Activated CD8-positive, alpha-beta memory T cell treated with anti-CD3 and anti-CD28 coated beads, Interleukin-2, amount 10 ng/mL, durations not matched to agents 7 days and 5 days (primary cell): ENCODE data around the gene DRC1. TPM values are rescaled to one million over a fixed set of nuclear protein-coding genes. Genes with fewer than 3 reads are reported as not detected.
A peak's percentile ranks its signal among the peaks of the same experiment; 100 is the strongest.

Experiments
- ATAC-seq: fragments of 150-1000 bp; cut with Tn5 transposase; one replicate; pipeline ENCODE4 v1.10.0; 2021; ENCODE audit warnings: moderate library complexity
- CTCF ChIA-PET: fragments of 350-600 bp; sonication (Branson Sonifier 250); formaldehyde crosslinking; loops from one replicate; lab custom pipeline; 2021; ENCODE audit warnings: antibody characterized with exemption; lab: Charles Lee
- DNase-seq: peaks from one replicate; pipeline ENCODE4 v3.0.0-alpha.2; 2020
- H3K27ac Mint-ChIP-seq: one replicate; pipeline ENCODE4 v1.8.0; 2021; ENCODE audit warnings: mild to moderate bottlenecking, mixed read lengths
- H3K27me3 Mint-ChIP-seq: one replicate; pipeline ENCODE4 v1.8.0; 2021; ENCODE audit warnings: mixed read lengths
- H3K36me3 Mint-ChIP-seq: one replicate; pipeline ENCODE4 v1.8.0; 2021; ENCODE audit warnings: mild to moderate bottlenecking, mixed read lengths
- H3K4me1 Mint-ChIP-seq: one replicate; pipeline ENCODE4 v1.8.0; 2021; ENCODE audit warnings: mixed read lengths
- H3K4me3 Mint-ChIP-seq: one replicate; pipeline ENCODE4 v1.8.0; 2021; ENCODE audit warnings: mild to moderate bottlenecking, moderate library complexity, mixed read lengths
- H3K9me3 Mint-ChIP-seq: one replicate; pipeline ENCODE4 v1.8.0; 2022; ENCODE audit warnings: low read depth, mixed read lengths
- total RNA-seq, 2 experiments: library from RNA; stranded (reverse); gene quantifications; one replicate each; pipeline ENCODE4 v1.2.3, GENCODE V29; 2021

DRC1 gene
- total RNA-seq, 2 experiments from 2014 or later = not detected

GRCh38 chr2:26410764-26411243 lies 9.1 kb downstream of the DRC1 start:
- CTCF ChIA-PET = interaction anchor here (1.0 kb wide), 2 partner anchors 21 to 67 kb away, joined by 3 read pairs; no protein-coding TSS in a partner anchor
- H3K4me3 Mint-ChIP-seq = no peak overlapping the region
- no peaks in the 10 kb centered on the region for H3K9me3 Mint-ChIP-seq
- H3K27me3 Mint-ChIP-seq = peaks cover 20% of the 10 kb centered on the region
- ATAC-seq (no peak), DNase-seq (no peak)
- H3K36me3 Mint-ChIP-seq = no peaks in the 10 kb centered on the region
- no peak overlapping the region for H3K27ac Mint-ChIP-seq
- peaks cover 13% of the 10 kb centered on the region for H3K4me1 Mint-ChIP-seq

GRCh38 chr2:26411419-26411818 lies 9.7 kb downstream of the DRC1 start:
- Mint-ChIP-seq H3K27ac (peak overlapping the region; percentile 77), H3K9me3 (no peaks in the 10 kb centered on the region), H3K27me3 (peaks cover 20% of the 10 kb centered on the region), H3K4me1 (peaks cover 13% of the 10 kb centered on the region), H3K36me3 (no peaks in the 10 kb centered on the region), H3K4me3 (peak overlapping the region; percentile 63)
- CTCF ChIA-PET = interaction anchor here (1.0 kb wide), 1 partner anchor 67 kb away, joined by 3 read pairs; no protein-coding TSS in a partner anchor
- ATAC-seq (no peak), DNase-seq (no peak)

GRCh38 chr2:26412091-26412673 lies 10.5 kb downstream of the DRC1 start:
- DNase-seq (peak; percentile 52), ATAC-seq (peak; percentile 85)
- H3K27ac Mint-ChIP-seq = peak overlapping the region; percentile 77
- H3K4me3 Mint-ChIP-seq = peak overlapping the region; percentile 63
- CTCF ChIA-PET = no interaction called here
- H3K9me3 Mint-ChIP-seq = no peaks in the 10 kb centered on the region
- H3K36me3 Mint-ChIP-seq = no peaks in the 10 kb centered on the region
- H3K4me1 Mint-ChIP-seq = peaks cover 13% of the 10 kb centered on the region
- H3K27me3 Mint-ChIP-seq = peaks cover 17% of the 10 kb centered on the region

GRCh38 chr2:26414311-26414710 lies 12.6 kb downstream of the DRC1 start:
- H3K27ac Mint-ChIP-seq = no peak overlapping the region
- CTCF ChIA-PET = interaction anchor here (0.9 to 1.5 kb wide), 2 partner anchors 20 to 164 kb away, joined by 4 read pairs; no protein-coding TSS in a partner anchor
- DNase-seq (no peak), ATAC-seq (no peak)
- H3K4me1 Mint-ChIP-seq = peaks cover 13% of the 10 kb centered on the region
- no peaks in the 10 kb centered on the region for H3K36me3 Mint-ChIP-seq
- H3K4me3 Mint-ChIP-seq = no peak overlapping the region
- peaks cover 12% of the 10 kb centered on the region for H3K27me3 Mint-ChIP-seq
- no peaks in the 10 kb centered on the region for H3K9me3 Mint-ChIP-seq

GRCh38 chr2:26421961-26422360 lies 20.2 kb downstream of the DRC1 start:
- H3K27ac Mint-ChIP-seq = no peak overlapping the region
- DNase-seq (peak; percentile 12), ATAC-seq (no peak)
- H3K4me1 Mint-ChIP-seq = no peaks in the 10 kb centered on the region
- no peaks in the 10 kb centered on the region for H3K36me3 Mint-ChIP-seq
- H3K27me3 Mint-ChIP-seq = peaks cover 19% of the 10 kb centered on the region
- H3K4me3 Mint-ChIP-seq = no peak overlapping the region
- no peaks in the 10 kb centered on the region for H3K9me3 Mint-ChIP-seq
- CTCF ChIA-PET = no interaction called here

- Mint-ChIP-seq H3K27ac (no peak overlapping the region), H3K4me3 (no peak overlapping the region), H3K4me1 (no peaks in the 10 kb centered on the region), H3K36me3 (no peaks in the 10 kb centered on the region), H3K27me3 (peaks cover 21% of the 10 kb centered on the region), H3K9me3 (no peaks in the 10 kb centered on the region)
- DNase-seq = peak; percentile 26
- no peak for ATAC-seq
- CTCF ChIA-PET = interaction anchor here (0.7 kb wide), 2 partner anchors 113 to 1538 kb away, joined by 3 read pairs; no protein-coding TSS in a partner anchor
These were observed 21.4 kb downstream of the DRC1 start for GRCh38 chr2:26422947-26423629.

- Mint-ChIP-seq H3K9me3 (no peaks in the 10 kb centered on the region), H3K27me3 (peaks cover 19% of the 10 kb centered on the region), H3K4me3 (no peak overlapping the region), H3K36me3 (no peaks in the 10 kb centered on the region), H3K4me1 (no peaks in the 10 kb centered on the region), H3K27ac (no peak overlapping the region)
- peak; percentile 14 for DNase-seq
- ATAC-seq = no peak
- CTCF ChIA-PET = no interaction called here
These were observed 22.0 kb downstream of the DRC1 start for GRCh38 chr2:26423750-26424149.

GRCh38 chr2:26424221-26424620 lies 22.5 kb downstream of the DRC1 start:
- CTCF ChIA-PET = no interaction called here
- Mint-ChIP-seq H3K27ac (no peak overlapping the region), H3K9me3 (no peaks in the 10 kb centered on the region), H3K27me3 (peaks cover 18% of the 10 kb centered on the region), H3K4me3 (no peak overlapping the region), H3K36me3 (no peaks in the 10 kb centered on the region), H3K4me1 (no peaks in the 10 kb centered on the region)
- ATAC-seq (no peak), DNase-seq (peak; percentile 19)

- CTCF ChIA-PET = interaction anchor here (1.2 kb wide), 1 partner anchor 43 kb away, joined by 3 read pairs; no protein-coding TSS in a partner anchor
- ATAC-seq = no peak
- Mint-ChIP-seq H3K4me1 (no peaks in the 10 kb centered on the region), H3K36me3 (no peaks in the 10 kb centered on the region), H3K27ac (no peak overlapping the region), H3K4me3 (no peak overlapping the region), H3K9me3 (no peaks in the 10 kb centered on the region), H3K27me3 (peaks cover 17% of the 10 kb centered on the region)
- no peak for DNase-seq
These were observed 27.1 kb downstream of the DRC1 start for GRCh38 chr2:26428846-26429245.

GRCh38 chr2:26429779-26430578 lies 28.3 kb downstream of the DRC1 start:
- H3K4me1 Mint-ChIP-seq = no peaks in the 10 kb centered on the region
- CTCF ChIA-PET = interaction anchor here (1.2 kb wide), 1 partner anchor 44 kb away, joined by 3 read pairs; no protein-coding TSS in a partner anchor
- no peaks in the 10 kb centered on the region for H3K36me3 Mint-ChIP-seq
- DNase-seq (no peak), ATAC-seq (no peak)
- H3K4me3 Mint-ChIP-seq = no peak overlapping the region
- H3K27ac Mint-ChIP-seq = no peak overlapping the region
- no peaks in the 10 kb centered on the region for H3K9me3 Mint-ChIP-seq
- H3K27me3 Mint-ChIP-seq = peaks cover 19% of the 10 kb centered on the region

- CTCF ChIA-PET = interaction anchor here (1.4 to 1.6 kb wide), 2 partner anchors 10 to 11 kb away, joined by 3 to 5 read pairs; no protein-coding TSS in a partner anchor
These were observed 29.1 kb downstream of the DRC1 start for GRCh38 chr2:26430826-26431225.

GRCh38 chr2:26432363-26432762 lies 30.6 kb downstream of the DRC1 start:
- Mint-ChIP-seq H3K36me3 (no peaks in the 10 kb centered on the region), H3K9me3 (no peaks in the 10 kb centered on the region), H3K4me1 (no peaks in the 10 kb centered on the region), H3K27me3 (peaks cover 21% of the 10 kb centered on the region), H3K4me3 (no peak overlapping the region), H3K27ac (no peak overlapping the region)
- ATAC-seq (no peak), DNase-seq (no peak)
- CTCF ChIA-PET = interaction anchor here (0.9 to 1.6 kb wide), 4 partner anchors 10 to 313 kb away, joined by 3 read pairs; no protein-coding TSS in a partner anchor

More at GRCh38 chr2:26430826-26431225, 29.1 kb downstream of the DRC1 start:
- Mint-ChIP-seq H3K27ac (no peak overlapping the region), H3K36me3 (no peaks in the 10 kb centered on the region), H3K4me3 (no peak overlapping the region), H3K27me3 (peaks cover 21% of the 10 kb centered on the region), H3K4me1 (no peaks in the 10 kb centered on the region), H3K9me3 (no peaks in the 10 kb centered on the region)
- DNase-seq (no peak), ATAC-seq (no peak)

GRCh38 chr2:26432859-26433258 lies 31.1 kb downstream of the DRC1 start:
- no peak for ATAC-seq
- no peaks in the 10 kb centered on the region for H3K36me3 Mint-ChIP-seq
- H3K4me1 Mint-ChIP-seq = no peaks in the 10 kb centered on the region
- no peak overlapping the region for H3K27ac Mint-ChIP-seq
- DNase-seq = no peak
- peaks cover 16% of the 10 kb centered on the region for H3K27me3 Mint-ChIP-seq
- H3K9me3 Mint-ChIP-seq = no peaks in the 10 kb centered on the region
- CTCF ChIA-PET = interaction anchor here (0.9 to 1.6 kb wide), 3 partner anchors 10 to 312 kb away, joined by 3 read pairs; no protein-coding TSS in a partner anchor
- H3K4me3 Mint-ChIP-seq = no peak overlapping the region
